ENCODE results near the gene C11orf97.
"Not testable (repeated sequence)": the region's sequence is repeated elsewhere in the genome, so short reads cannot be mapped to it uniquely, and the experiment has no call there.

C11orf97 gene, protein sequence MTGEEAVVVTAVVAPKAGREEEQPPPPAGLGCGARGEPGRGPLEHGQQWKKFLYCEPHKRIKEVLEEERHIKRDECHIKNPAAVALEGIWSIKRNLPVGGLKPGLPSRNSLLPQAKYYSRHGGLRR
- total RNA-seq = 0 to 0.06 reads per million in 2 experiments

DNA sequence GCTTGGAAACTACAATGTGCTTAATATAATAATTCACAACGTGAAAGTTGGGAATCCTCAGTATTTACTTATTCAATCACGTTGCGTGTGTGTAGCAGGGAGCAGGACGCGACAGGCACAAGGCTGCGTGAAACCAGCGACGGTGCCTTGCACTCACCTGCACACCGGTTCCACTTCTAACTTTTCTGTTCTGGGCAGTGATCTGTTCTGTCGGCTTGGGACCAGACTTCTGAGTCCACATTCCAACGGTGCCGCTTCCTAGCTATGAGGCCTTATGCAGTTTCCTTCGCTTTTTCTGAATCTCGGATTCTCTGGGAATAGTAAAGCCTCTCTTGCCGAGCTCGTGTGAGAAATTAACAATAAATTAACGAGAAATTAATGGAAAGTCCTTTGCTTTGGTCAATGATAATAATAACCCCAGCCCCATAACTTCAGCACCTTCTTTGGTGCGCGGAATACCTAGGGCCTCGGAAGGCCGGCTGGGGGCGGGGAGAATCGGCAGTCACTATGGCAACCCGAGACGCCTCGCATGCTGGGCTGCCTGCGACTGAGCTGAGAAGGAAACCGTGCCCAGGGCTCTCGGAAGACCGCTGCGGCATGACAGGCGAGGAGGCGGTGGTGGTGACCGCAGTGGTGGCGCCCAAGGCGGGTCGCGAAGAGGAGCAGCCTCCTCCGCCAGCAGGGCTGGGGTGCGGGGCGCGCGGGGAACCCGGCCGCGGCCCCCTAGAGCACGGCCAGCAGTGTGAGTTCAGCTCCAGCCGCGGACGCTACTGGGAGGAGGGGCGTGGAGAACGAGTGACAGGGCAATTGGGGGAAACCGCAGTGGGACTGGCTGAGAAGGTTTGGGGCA, at the start of gene C11orf97:
C11orf97 (plus strand) TSS at position 530 of the 850 bp plus-strand sequence; CDS start at position 598, 68 bp downstream.
- peak; percentile 27 for DNase-seq (ENCODE audit: low read depth)

DNA sequence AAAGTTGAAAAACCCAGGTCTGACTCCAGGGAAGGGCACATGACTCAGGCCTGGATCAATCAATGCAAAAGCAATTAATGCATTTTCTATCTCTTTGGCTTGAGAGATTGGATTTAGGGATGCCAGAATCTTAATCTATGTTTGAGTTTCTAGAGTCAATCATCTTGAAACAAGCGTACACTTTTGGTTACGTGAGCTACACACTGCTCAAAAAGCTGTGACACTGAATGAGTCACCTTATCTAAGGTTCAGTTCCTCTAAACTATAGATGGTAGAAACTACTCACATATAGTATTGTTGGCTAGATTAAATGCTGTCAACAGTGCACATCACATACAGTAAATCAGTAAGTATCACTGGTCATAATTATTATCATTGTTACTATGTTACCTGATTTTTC, 42.8 kb upstream of the C11orf97 start:
- no peak for DNase-seq (ENCODE audit: low read depth)

DNA sequence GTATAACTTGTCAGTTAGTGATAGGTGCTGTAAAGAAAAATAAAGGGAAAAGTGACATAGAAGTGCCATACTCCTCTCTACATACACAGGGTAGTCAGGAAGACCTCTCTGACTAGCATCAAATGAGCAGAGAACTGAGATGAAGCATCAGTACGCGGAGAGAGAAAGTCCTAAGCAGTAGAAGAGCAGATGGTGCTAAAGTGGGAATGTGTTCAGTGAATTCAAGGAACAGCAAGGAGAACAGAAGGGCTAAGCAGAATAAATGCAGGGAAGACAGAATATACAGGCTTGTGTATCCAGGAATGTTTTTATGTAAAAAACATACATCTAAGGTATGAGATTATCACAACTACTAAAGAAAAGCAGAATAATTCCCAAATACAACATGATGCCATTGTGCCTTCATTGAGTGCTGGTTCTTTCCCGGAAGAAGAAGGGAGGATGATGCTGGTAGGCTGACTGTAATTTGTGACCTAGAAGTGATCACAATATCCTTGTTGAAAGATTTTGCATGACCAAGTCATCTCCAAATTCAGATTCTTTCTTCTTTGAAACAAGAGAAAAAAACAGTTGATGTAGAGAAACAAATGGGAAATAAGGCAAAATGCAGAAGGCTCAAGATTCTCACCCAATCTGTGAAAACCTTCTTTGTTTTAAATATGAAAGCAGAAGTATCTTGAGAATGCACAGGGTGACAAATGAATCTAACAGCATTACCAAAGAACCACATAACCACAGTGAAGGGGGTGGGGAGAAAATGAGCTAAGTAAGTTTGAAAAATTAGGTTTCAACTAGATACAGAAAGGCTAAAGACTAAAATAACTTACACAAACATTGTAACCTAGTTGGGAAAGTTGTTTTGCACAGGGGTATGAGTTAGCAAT, 39.1 kb upstream of the C11orf97 start:
- DNase-seq (ENCODE audit: low read depth) = no peak

DNA sequence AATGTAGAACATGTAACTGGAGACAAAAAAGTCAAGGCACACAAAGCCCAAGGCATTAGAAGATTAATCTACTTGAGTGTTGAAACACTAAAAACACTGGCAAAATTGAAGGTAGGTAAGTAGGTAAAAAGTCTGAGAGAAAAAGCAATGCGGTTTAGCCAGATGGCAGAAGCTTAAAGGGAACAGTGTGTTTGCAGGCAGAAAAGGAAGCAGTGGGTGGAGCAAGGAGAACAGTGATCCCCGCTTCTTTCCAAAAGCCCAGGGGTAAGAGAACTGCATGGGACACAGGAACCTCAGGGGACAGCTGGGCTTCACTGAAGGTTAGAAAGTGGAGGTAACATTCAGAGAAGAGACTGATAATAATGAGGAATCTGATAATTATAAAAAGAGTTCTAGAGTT, 34.6 kb upstream of the C11orf97 start:
- no peak for DNase-seq (ENCODE audit: low read depth)

DNA sequence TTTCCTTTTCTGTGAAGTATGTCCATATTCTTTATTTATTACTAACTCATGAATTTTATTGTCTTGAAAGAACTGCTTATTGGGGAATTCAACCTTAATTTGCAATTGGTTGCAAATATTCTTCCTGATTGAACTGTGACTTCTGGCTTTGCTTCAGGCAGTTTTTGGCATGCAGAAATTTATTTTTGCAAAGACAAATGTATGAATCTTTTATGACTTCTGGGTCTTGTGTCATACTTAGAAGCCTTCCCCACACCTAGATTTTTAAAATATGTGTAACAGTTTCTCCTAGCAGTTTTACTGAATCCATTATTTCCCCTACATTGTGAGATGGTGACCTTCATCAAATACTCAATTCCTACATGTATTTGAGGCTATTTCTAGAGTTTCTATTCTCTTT, 30.9 kb upstream of the C11orf97 start:
- DNase-seq (ENCODE audit: low read depth) = no peak

DNA sequence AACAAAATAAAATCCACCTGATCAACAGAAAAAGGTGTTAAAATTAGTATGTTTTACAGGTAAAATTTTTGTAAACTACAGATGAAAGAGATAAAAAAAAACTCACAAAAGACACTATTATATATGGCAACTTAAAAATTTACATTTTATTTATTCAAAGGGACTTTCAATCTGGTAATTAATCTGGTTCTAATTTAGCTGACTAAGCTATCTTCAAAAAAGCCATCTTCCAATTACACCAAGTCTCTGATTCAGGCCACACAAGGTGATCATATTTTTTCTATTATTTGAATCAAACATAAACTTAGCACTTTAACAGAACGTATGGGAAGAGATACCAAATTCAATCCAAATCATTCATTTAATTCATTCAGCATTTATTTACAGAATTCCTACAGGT, 26.2 kb upstream of the C11orf97 start:
- no peak for DNase-seq (ENCODE audit: low read depth)

DNA sequence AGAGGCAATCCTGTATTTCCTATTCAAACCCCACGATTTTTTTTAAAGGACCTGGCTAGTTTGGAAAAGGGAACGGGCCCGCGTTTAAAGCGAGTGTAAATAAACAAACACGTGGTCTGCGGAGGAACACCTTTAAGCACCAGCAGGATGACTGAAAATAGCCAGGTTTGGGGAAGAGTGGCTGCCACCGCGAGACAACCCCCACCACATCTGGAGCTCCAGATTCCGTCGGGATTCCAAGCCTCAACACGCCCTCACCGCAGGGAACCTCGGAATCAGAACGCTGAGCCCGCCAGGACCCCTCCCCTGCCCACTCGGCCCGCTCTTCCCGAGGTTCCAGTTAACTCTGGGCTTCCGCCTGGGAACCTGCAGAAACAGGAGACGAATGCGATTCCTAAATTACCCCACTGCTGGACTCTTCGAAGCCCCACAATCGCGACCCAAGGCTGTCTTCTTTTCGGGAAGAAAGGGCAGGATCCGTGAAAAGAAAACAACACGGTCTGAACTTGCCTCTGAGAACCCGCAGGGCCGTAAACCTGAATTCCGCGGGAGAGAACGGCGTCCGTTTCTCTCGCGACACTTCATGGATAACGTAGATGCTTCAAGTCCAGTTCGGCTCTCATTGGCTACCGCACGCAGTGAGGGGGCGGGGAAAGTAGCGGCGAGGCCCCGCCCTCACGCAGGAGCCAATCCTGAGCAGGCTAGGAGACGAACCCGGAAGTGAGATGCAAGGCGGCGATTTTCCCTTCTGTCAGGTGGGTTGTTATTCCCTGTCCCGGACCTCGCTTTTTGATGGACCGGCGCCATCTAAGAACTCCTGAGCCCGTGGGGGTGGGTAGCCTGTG, 18.8 kb upstream of the C11orf97 start, which contains the start of the genes ANKRD49 and MRE11:
ANKRD49 (plus strand) TSS at position 704 of the 845 bp plus-strand sequence. CDS start 2,710 bp downstream, outside the sequence.
MRE11 (minus strand) TSS at position 564 of the 845 bp plus-strand sequence. CDS start 1,043 bp downstream, outside the sequence.
- DNase-seq (ENCODE audit: low read depth) = peak; percentile 96

DNA sequence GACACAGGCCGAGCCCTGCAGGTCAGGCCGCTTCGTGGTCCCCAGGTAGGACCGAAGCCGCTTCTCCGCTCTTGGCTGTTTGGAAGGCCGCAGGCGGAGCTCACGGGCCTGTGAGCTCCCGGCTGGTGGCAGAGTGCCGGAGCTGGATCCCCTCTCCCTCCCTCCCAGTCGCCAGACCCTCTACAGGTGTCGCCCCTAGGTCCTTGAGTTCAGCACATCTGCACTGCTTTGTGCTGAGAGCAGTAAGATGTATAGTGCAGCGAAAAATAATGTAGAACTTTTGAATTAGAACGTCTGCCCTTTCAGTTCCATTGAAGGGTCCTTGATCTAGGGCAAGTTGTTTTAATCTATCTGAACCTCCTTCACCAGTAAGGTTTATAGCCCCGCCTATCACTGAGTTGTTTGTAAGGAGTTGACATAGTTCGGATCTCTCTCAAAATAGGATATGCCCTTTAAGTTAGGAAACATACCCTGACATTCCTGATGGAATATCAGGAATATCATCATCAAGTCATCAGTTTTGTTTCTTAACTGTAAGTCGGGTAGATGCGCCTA, 18.1 kb upstream of the C11orf97 start:
- no peak for DNase-seq (ENCODE audit: low read depth)

DNA sequence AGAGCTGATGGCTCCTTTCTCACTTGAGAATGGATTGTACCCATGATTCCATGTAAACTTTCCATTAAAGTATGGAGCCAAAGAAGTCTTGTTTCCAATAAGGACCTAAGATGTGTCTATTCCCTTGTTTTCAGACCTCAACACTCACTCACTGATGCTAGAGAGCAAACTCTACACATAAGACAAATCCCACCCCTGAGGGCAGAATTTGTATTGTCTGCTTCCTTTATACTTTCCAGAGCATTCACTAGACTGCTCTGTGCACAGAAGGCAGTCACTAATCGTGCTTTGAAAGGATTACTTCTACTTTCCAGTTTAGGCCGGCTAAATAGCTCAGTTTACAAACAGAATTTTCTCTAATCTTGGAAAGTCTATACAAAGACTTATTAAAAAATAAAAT, 12.1 kb upstream of the C11orf97 start:
- no peak for DNase-seq (ENCODE audit: low read depth)

DNA sequence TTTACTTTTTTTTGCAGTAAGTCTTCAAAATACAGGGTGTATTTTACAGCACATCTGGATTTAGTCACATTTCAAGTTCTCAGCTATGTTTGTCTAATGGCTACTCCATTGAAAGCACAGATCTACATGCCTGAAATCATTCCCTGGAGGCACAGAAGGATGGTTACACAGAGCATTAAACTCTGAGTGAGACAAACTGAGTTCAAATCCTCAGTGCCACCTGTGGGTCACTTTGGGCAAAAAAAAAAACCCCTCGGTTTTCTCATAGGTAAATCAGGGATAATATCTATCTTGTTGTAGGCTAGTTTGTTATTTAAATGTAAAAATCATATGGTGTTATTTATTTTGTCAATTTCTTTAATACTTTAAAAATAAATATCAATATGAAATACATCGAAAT, 10.7 kb upstream of the C11orf97 start:
- DNase-seq (ENCODE audit: low read depth) = no peak

DNA sequence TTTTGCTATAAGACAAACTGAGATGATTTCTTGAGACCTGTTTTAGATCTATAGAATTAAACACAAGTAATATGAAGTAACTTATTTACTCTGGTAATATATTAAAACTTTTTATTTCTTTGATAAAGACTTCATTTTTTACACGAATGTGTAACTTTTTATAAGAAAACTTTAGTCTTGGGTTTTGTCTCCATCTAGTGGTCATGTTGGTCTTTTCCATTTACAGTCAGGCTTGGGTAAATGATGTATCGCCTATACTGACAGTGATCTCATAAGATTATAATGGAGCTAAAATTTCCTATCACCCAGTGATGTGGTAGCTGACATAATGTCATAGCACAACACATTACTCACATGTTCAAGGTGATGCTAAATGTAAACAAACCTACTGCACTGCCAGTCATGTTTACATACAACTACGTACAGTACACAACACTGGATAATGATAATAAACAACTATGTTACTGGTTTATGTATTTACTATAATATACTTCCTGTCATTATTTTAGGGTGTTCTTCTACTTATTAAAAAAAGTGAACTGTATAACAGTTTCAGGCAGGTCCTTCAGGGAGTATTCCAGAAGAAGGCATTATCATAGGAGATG, 7.5 kb upstream of the C11orf97 start:
- DNase-seq (ENCODE audit: low read depth) = no peak

DNA sequence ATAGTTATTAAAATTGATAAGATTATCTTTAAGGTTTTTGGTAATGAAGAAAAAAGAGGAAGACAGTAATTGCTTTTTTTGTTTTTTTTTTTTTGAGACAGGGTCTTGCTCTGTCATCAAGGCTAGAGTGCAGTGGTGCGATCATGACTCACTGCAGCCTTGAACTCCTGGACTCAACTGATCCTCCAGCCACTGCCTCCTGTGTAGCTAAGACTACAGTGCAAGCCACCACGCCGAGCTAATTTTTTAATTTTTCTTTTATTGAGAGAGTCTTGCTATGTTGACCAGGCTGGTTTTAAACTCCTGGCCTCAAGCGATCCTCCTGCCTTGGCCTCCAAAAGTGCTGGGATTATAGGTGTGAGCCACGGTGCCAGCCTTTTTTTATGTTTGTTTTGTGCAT, 5.7 kb upstream of the C11orf97 start:
- not testable (repeated sequence) for DNase-seq (ENCODE audit: low read depth)

DNA sequence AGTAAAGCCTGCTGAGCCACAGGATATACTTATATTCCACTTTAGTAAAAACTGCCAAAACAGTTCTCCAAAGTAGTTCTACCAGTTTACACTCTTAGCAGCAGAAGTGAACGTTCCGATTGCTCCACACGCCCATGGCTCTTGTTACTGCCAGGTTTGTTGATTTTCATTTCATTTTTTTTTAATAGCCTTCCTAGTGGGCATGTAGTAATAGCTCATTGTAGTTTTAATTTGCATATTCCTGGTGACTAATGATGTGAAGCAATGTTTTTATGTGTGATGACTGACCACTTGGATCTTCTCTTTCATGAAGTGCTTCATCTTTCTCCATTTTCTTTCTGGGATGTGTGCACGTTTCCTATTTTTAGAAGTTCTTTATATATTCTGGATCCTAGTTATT, 4.8 kb upstream of the C11orf97 start:
- no peak for DNase-seq (ENCODE audit: low read depth)

DNA sequence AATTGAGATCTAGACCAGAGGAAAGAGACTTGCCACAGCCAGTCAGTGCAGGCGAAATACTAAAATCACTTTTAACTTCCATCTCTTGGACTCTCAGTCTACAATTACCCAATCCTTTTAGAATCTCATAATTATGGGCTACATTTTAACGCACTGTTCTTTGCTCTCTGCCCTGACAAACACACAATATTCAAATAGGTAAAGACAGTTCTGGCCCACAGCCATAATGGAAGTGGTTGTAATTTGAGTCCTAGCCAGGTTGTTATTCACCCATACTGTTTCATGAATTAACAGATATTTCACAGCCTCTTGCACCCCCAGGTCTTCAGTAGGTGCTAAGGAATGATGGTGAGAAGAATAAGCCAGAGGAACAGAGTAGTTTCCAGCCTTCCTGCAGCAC, 830 bp downstream of the C11orf97 start:
- DNase-seq (ENCODE audit: low read depth) = no peak

DNA sequence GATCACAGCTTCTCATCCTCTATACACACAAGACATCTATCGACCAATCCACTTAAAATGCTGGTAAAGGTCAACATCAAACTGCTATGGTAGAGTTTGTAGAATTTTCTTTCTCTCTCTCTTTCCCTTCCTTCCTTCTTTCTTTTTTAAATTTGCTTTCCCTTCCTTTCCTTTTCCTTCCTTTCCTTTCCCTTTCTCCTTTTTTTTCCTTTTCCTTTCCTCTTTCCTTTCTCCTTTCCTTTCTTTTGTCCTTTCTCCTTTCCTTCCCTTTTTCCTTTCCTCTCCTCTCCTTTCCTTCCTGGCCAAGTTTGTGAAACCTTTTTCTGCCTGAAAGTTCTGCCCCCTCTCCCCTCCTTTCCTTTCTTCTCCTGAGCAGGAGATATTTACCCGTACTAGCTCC, 3.1 kb downstream of the C11orf97 start:
- no peak for DNase-seq (ENCODE audit: low read depth)

DNA sequence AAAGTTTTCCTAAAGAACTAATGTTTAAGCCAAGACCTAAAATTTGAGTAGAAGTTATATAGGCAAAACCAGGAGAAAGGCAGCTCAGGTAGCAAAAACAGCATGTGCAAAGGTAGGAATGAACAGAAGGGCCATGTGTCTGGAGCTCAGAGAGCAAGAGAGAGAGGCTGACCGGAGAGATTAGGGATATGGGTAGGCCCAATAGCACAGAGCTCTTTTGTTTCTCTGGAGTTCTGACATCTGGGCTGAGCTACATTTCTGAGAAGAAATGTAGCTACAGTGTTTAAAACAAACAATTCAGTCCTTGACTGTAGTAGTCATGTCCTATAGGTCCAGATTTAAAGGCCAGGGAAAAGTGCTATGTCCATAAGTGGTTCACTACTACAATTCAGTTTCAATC, 4.5 kb downstream of the C11orf97 start:
- DNase-seq (ENCODE audit: low read depth) = no peak

DNA sequence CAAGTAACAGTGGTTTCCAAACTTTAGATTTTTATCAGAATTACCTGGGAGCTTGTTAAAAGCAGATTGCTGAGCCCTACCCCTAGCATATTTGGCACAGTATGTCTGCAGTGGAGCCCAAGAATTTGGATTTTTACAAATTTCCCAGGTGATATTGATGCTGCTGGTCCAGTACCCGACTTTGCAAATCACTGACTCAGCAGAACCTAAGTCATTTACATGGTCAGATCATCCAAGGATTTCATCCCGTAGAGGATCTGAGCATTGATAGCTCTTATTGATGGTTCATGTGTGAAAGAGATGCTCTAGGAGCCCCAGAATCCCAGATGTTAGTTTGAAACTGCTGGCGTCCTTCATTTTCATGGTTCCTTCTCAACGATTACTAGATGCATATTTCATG, 6.0 kb downstream of the C11orf97 start:
- no peak for DNase-seq (ENCODE audit: low read depth)

DNA sequence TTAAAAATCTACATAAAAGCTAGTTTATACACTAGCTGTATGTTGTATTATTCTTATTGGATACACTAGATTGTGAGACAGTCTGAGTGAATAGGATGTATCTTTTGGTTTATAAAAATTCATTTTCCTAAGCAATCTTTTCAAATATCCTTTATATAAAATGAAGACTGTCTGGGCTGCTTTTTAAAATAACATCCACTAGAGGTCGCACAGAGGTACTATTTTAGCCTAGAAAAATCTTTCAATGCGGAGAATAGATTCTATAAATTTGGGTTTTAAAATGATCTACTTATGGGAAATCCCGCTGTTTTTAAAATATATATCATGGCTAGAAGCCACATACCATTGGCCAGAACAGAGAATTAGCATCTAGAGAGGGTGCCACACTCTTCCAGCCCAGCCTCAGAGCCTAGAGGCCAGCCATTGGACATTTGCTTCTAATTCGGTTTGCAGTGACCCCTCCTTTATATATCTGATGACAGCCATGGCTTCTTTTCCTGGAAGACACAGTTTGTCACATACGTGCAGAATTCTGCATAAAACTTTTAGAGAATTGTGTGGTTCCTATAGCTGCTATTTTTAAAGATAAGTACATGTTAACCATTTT, 7.3 kb downstream of the C11orf97 start:
- no peak for DNase-seq (ENCODE audit: low read depth)

DNA sequence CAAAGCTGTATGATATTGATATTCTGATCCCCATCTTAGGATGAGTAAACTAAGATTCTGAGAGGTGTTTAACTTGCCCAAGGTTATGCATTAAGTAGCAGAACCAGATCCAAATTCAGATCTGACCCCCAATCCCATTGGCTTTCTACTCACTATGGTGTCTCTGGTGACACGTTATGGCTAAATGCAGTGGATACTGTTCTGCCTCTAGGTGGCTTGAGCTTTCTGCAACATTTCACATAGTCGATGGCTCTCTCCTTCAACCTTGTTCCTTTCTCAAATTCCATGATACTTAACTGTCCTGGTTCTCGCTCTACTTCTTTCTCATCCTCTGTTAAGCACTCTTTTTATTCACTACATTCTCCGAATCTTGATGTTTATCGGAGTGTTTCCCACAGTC, 9.4 kb downstream of the C11orf97 start:
- DNase-seq (ENCODE audit: low read depth) = no peak

DNA sequence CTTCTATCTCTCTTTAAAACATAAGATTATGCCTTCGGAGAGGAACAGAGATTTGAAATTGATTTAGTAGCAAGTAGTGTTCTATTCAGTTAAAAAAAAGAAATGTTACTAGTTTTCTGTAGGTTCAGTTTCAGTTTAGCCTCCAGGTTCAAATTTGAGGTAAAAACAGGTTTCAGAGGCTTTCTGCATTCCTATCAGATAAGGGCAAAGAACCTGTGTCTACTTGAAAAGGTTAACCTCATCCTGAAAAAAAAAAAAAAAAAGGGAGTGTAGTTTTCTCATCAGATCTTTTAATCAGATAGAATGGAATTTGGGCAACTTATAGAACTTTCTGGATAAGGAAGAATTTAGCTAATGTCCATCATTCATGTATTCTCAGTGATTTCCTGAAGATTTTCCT, 12.1 kb downstream of the C11orf97 start:
- no peak for DNase-seq (ENCODE audit: low read depth)

All from T follicular helper cell (primary cell).